Endothelial cell of umbilical vein (primary cell): ENCODE data around the gene HSF2BP.
"Not testable (repeated sequence)": the region's sequence is repeated elsewhere in the genome, so short reads cannot be mapped to it uniquely, and the experiment has no call there.

Experiments used
- EZH2 ChIP-seq: IDR thresholded peaks from 2 replicates; pipeline ENCODE4 v1.6.1; 2012; ENCODE audit warnings: borderline replicate concordance, low read depth, mild to moderate bottlenecking, moderate library complexity, low read length, inconsistent platforms; ENCODE audit not compliant: severe bottlenecking
- GATA2 ChIP-seq: IDR thresholded peaks from 2 replicates; pipeline ENCODE4 v1.7.0; 2011; ENCODE audit warnings: low read depth, mild to moderate bottlenecking, moderate library complexity, mixed read lengths, low read length; ENCODE audit not compliant: insufficient read length, insufficient read depth
- JUN ChIP-seq: IDR thresholded peaks from 2 replicates; pipeline ENCODE4 v1.6.1; 2011; ENCODE audit warnings: borderline replicate concordance, low read depth; ENCODE audit not compliant: insufficient read length, insufficient read depth
- POLR2A ChIP-seq: IDR thresholded peaks from 2 replicates; pipeline ENCODE4 v1.6.1; 2012; ENCODE audit warnings: low read depth, mild to moderate bottlenecking, control low read depth, low read length
- POLR2AphosphoS5 ChIP-seq: IDR thresholded peaks from 2 replicates; pipeline ENCODE4 v1.6.1; 2012; ENCODE audit warnings: low read depth, mild to moderate bottlenecking, control low read depth, low read length, moderate library complexity; ENCODE audit not compliant: insufficient read depth
- TF ChIP-seq, protein P1 (sequence below), 2 donors: IDR thresholded peaks; 1 replicate in 1 of 2; 2 replicates in 1 of 2; pipeline ENCODE4 v1.5.1; 2011; ENCODE audit warnings: low read length in 2 of 2, mild to moderate bottlenecking in 2 of 2, moderate library complexity in 2 of 2, control low read depth in 1 of 2, inconsistent platforms in 1 of 2, low read depth in 1 of 2; ENCODE audit not compliant: insufficient read depth in 1 of 2; ENCODE audit errors: extremely low read depth in 1 of 2
- TF ChIP-seq, protein P2 (sequence below): IDR thresholded peaks from 2 replicates; pipeline ENCODE4 v1.6.1; 2011; ENCODE audit not compliant: insufficient read depth, insufficient read length

DNA sequence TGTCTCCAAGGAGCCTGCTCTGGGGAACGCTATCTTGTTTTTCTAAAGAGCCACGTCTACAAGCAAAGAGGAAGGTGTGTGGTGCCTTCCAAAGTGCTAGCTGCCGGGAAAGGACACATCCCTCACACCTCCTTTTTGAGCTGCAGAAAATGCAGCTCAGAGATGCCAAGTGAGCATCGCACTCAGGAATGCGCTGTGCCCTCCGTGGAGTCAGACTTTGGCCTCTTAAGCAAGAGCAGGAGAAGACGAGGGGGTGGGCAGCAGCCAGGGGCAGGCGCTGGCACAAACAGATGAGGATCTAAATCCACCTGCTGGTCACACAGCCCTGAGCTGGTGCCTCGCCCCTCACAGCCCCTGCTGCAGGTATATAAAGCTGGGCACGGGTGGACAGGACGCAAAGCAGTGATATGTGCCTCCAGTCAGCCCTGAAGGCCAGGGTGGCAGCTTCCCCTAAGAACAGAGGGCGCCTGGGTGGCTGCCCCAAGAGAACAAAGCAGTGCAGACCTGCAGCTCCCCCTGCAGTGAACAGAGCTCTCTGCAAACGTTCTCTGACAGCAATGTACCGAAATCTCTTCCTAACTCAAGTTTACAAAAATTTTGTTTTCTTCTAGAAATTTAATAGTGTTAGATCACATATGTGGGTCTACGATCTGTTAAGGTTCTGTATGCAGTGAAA is 156.1 kb downstream of the HSF2BP start:
- TF ChIP-seq, protein P1, sequence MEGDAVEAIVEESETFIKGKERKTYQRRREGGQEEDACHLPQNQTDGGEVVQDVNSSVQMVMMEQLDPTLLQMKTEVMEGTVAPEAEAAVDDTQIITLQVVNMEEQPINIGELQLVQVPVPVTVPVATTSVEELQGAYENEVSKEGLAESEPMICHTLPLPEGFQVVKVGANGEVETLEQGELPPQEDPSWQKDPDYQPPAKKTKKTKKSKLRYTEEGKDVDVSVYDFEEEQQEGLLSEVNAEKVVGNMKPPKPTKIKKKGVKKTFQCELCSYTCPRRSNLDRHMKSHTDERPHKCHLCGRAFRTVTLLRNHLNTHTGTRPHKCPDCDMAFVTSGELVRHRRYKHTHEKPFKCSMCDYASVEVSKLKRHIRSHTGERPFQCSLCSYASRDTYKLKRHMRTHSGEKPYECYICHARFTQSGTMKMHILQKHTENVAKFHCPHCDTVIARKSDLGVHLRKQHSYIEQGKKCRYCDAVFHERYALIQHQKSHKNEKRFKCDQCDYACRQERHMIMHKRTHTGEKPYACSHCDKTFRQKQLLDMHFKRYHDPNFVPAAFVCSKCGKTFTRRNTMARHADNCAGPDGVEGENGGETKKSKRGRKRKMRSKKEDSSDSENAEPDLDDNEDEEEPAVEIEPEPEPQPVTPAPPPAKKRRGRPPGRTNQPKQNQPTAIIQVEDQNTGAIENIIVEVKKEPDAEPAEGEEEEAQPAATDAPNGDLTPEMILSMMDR (IDR thresholded peaks at IDR 0.05; ENCODE audit: extremely low read depth in 1 of 2, insufficient read depth in 1 of 2, low read depth in 1 of 2, low read length in 2 of 2) = not testable (repeated sequence)
- not testable (repeated sequence) for TF ChIP-seq POLR2A, EZH2, JUN, POLR2AphosphoS5, GATA2
- TF ChIP-seq, protein P2, sequence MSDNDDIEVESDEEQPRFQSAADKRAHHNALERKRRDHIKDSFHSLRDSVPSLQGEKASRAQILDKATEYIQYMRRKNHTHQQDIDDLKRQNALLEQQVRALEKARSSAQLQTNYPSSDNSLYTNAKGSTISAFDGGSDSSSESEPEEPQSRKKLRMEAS = not testable (repeated sequence)
